Activated CD8-positive, alpha-beta T cell treated with anti-CD3 and anti-CD28 coated beads for 36 hours (primary cell): ENCODE results near the gene GNAO1. TPM values are rescaled to one million over a fixed set of nuclear protein-coding genes. Genes with fewer than 3 reads are reported as not detected.

Experiments used
- ATAC-seq: fragments of 200-7000 bp; cut with Tn5 transposase; one replicate; pipeline ENCODE4 v1.10.0; 2021; ENCODE audit warnings: mild to moderate bottlenecking, moderate library complexity
- CTCF ChIA-PET: fragments of 350-600 bp; sonication (Branson Sonifier 250); formaldehyde crosslinking; loops from one replicate; lab custom pipeline; 2021; ENCODE audit warnings: antibody characterized with exemption; lab: Charles Lee
- POLR2A ChIA-PET: fragments of 350-600 bp; sonication (Branson Sonifier 250); formaldehyde crosslinking; loops from one replicate; lab custom pipeline; 2021; ENCODE audit warnings: antibody characterized with exemption; lab: Charles Lee
- DNase-seq: peaks from one replicate; pipeline ENCODE4 v3.0.0-alpha.2; 2020
- H3K27ac Mint-ChIP-seq: one replicate; pipeline ENCODE4 v1.8.0; 2021; ENCODE audit warnings: mild to moderate bottlenecking, mixed read lengths
- H3K27me3 Mint-ChIP-seq: one replicate; pipeline ENCODE4 v1.8.0; 2021; ENCODE audit warnings: mixed read lengths
- H3K36me3 Mint-ChIP-seq: one replicate; pipeline ENCODE4 v1.8.0; 2021; ENCODE audit warnings: low read depth, mixed read lengths
- H3K4me1 Mint-ChIP-seq: one replicate; pipeline ENCODE4 v1.8.0; 2021; ENCODE audit warnings: low read depth, mixed read lengths
- H3K4me3 Mint-ChIP-seq: one replicate; pipeline ENCODE4 v1.8.0; 2021; ENCODE audit warnings: mild to moderate bottlenecking, moderate library complexity, mixed read lengths
- H3K9me3 Mint-ChIP-seq: one replicate; pipeline ENCODE4 v1.8.0; 2021; ENCODE audit warnings: mixed read lengths
- CTCF ChIP-seq: fragments of 200-600 bp; IDR thresholded peaks from one replicate; pipeline ENCODE4 v1.8.0; 2022; ENCODE audit warnings: antibody characterized with exemption, mild to moderate bottlenecking
- intact Hi-C: fragments of 100-400 bp; cut with micrococcal nuclease; formaldehyde crosslinking; loops from one replicate; pipeline ENCODE4 v1.10.0; 2022
- total RNA-seq, 2 experiments: library from RNA; stranded (reverse); gene quantifications; one replicate each; pipeline ENCODE4 v1.2.3, GENCODE V29; 2021

The GNAO1 gene
- total RNA-seq, 2 experiments from 2014 or later, result 2.3 to 2.4 TPM

- H3K36me3 Mint-ChIP-seq, result no peaks in the 10 kb centered on the region
- H3K27ac Mint-ChIP-seq, result no peak overlapping the region
- ATAC-seq (no peak), DNase-seq (no peak)
- no peak overlapping the region for H3K4me3 Mint-ChIP-seq
- ChIA-PET CTCF (no interaction called here), POLR2A (no interaction called here)
- H3K4me1 Mint-ChIP-seq, result peaks cover 19% of the 10 kb centered on the region
- H3K9me3 Mint-ChIP-seq, result no peaks in the 10 kb centered on the region
- intact Hi-C loops, result no loop called here
- TF ChIP-seq CTCF, result no peak
- H3K27me3 Mint-ChIP-seq, result peaks cover 5% of the 10 kb centered on the region
These were observed 103.9 kb downstream of the GNAO1 start for GRCh38 chr16:56295059-56295665.

- ATAC-seq, result no peak
- Mint-ChIP-seq H3K9me3 (no peaks in the 10 kb centered on the region), H3K27ac (no peak overlapping the region), H3K36me3 (no peaks in the 10 kb centered on the region), H3K4me1 (peaks cover 11% of the 10 kb centered on the region), H3K4me3 (no peak overlapping the region), H3K27me3 (peaks cover 5% of the 10 kb centered on the region)
- POLR2A ChIA-PET, result no interaction called here
- intact Hi-C loops, result no loop called here
- no peak for TF ChIP-seq CTCF
- CTCF ChIA-PET, result interaction anchor here (1.3 to 1.5 kb wide), 2 partner anchors 16 to 353 kb away, joined by 4 to 6 read pairs; no protein-coding TSS in a partner anchor
- no peak for DNase-seq
These were observed 104.6 kb downstream of the GNAO1 start for GRCh38 chr16:56295739-56296527.

GRCh38 chr16:56297684-56298083 lies 106.4 kb downstream of the GNAO1 start:
- H3K27me3 Mint-ChIP-seq, result peaks cover 5% of the 10 kb centered on the region
- no peak for TF ChIP-seq CTCF
- CTCF ChIA-PET, result interaction anchor here (0.8 to 2.0 kb wide), 2 partner anchors 21 to 44 kb away, joined by 3 to 6 read pairs; no protein-coding TSS in a partner anchor
- intact Hi-C loops, result no loop called here
- peaks cover 11% of the 10 kb centered on the region for H3K4me1 Mint-ChIP-seq
- no peak overlapping the region for H3K4me3 Mint-ChIP-seq
- POLR2A ChIA-PET, result interaction anchor here (0.6 kb wide), 1 partner anchor 1693 kb away, joined by 3 read pairs; no protein-coding TSS in a partner anchor
- no peaks in the 10 kb centered on the region for H3K9me3 Mint-ChIP-seq
- ATAC-seq, result no peak
- no peak overlapping the region for H3K27ac Mint-ChIP-seq
- no peak for DNase-seq
- no peaks in the 10 kb centered on the region for H3K36me3 Mint-ChIP-seq

GRCh38 chr16:56298116-56298515 lies 106.8 kb downstream of the GNAO1 start:
- ChIA-PET POLR2A (interaction anchor here (0.6 kb wide), 1 partner anchor 1692 kb away, joined by 3 read pairs; no protein-coding TSS in a partner anchor), CTCF (interaction anchor here (0.8 to 2.0 kb wide), 2 partner anchors 20 to 45 kb away, joined by 3 to 6 read pairs; no protein-coding TSS in a partner anchor)
- no peak for TF ChIP-seq CTCF
- intact Hi-C loops, result no loop called here
- H3K4me1 Mint-ChIP-seq, result peaks cover 11% of the 10 kb centered on the region
- H3K9me3 Mint-ChIP-seq, result no peaks in the 10 kb centered on the region
- ATAC-seq, result no peak
- no peak overlapping the region for H3K27ac Mint-ChIP-seq
- H3K36me3 Mint-ChIP-seq, result no peaks in the 10 kb centered on the region
- H3K27me3 Mint-ChIP-seq, result peaks cover 5% of the 10 kb centered on the region
- no peak overlapping the region for H3K4me3 Mint-ChIP-seq
- no peak for DNase-seq
